HepG2 (cell line): ENCODE data around the gene ATP10D. TPM values are rescaled to one million over a fixed set of nuclear protein-coding genes. Genes with fewer than 3 reads are reported as not detected.

ENCODE experiments used
- ATAC-seq: fragments of 200-7000 bp; cut with Tn5 transposase; 3 replicates; pipeline ENCODE4 v1.9.1; 2020; ENCODE audit warnings: mild to moderate bottlenecking, moderate library complexity
- BruUV-seq: library from RNA; stranded (reverse); fragments of 400-500 nt; replicated peaks from 2 replicates; lab custom pipeline; 2021; lab: Mats Ljungman, UMichigan
- CTCF ChIA-PET: fragments of 300-600 bp; formaldehyde crosslinking; extraction: SDS; loops from one replicate; lab custom pipeline; 2021; ENCODE audit warnings: low total read pairs, inconsistent platforms, low intra/inter-chr PET ratio; lab: Yijun Ruan, JAX
- POLR2A ChIA-PET: fragments of 350-600 bp; sonication (Branson Sonifier 250); formaldehyde crosslinking; loops from one replicate; lab custom pipeline; 2020; ENCODE audit warnings: antibody characterized with exemption, inconsistent platforms; lab: Yijun Ruan, JAX
- DNase-seq: peaks from one replicate; pipeline ENCODE4 v3.0.0-alpha.2; 2015; ENCODE audit warnings: low spot score
- FAIRE-seq: peaks from 3 replicates; lab custom pipeline; 2011; peaks lifted over from hg19 to GRCh38; lab: Jason Lieb, UNC
- H2AFZ ChIP-seq: one replicate; pipeline ENCODE4 v1.6.1; 2011; ENCODE audit warnings: low read length, inconsistent platforms
- H3K27ac ChIP-seq: fragments of 300-600 bp; 3 replicates; pipeline ENCODE4 v1.8.0; 2011; ENCODE audit warnings: mixed run types, mild to moderate bottlenecking, mixed read lengths, low read length, inconsistent platforms; ENCODE audit not compliant: insufficient read depth; ENCODE audit errors: extremely low read length
- H3K27me3 ChIP-seq, 2 experiments: fragments of 200-600 bp in 1 of 2; 2 replicates in 1 of 2; 3 replicates in 1 of 2; pipeline versions ENCODE4 v1.6.0 to v1.8.0; 2011; ENCODE audit warnings: low read length in 2 of 2, mild to moderate bottlenecking in 2 of 2, moderate library complexity in 2 of 2, inconsistent platforms in 1 of 2; ENCODE audit not compliant: insufficient read depth in 2 of 2, control insufficient read depth in 1 of 2
- H3K36me3 ChIP-seq, 2 experiments: fragments of 200-600 bp in 1 of 2; replicated peaks in 1 of 2; 2 replicates in 1 of 2; 3 replicates in 1 of 2; pipeline versions ENCODE4 v1.5.1 to v1.8.0; 2011; ENCODE audit warnings: low read length in 2 of 2, inconsistent platforms in 1 of 2; ENCODE audit not compliant: insufficient read depth in 2 of 2, control insufficient read depth in 1 of 2
- H3K4me1 ChIP-seq: 2 replicates; pipeline ENCODE4 v1.5.1; 2012; ENCODE audit warnings: low read length, inconsistent platforms; ENCODE audit not compliant: insufficient read depth
- H3K4me2 ChIP-seq: 2 replicates; pipeline ENCODE4 v1.6.0; 2011; ENCODE audit warnings: low read depth, low read length, inconsistent platforms
- H3K4me3 ChIP-seq, 3 experiments: fragments of 200-600 bp in 1 of 3; sonication (generic), shearing (Covaris generic) in 1 of 3; replicated peaks in 1 of 3; 2 replicates each; pipeline ENCODE4 v1.5.1; 2011 to 2016; ENCODE audit warnings: low read length in 3 of 3, inconsistent platforms in 2 of 3, low read depth in 2 of 3, mild to moderate bottlenecking in 2 of 3, control low read depth in 1 of 3, mixed read lengths in 1 of 3; ENCODE audit not compliant: insufficient read depth in 1 of 3
- H3K79me2 ChIP-seq: one replicate; pipeline ENCODE4 v1.6.1; 2011; ENCODE audit warnings: low read length, inconsistent platforms; ENCODE audit not compliant: insufficient read depth
- H3K9ac ChIP-seq: 2 replicates; pipeline ENCODE4 v1.6.0; 2011; ENCODE audit warnings: mild to moderate bottlenecking, low read depth, low read length, inconsistent platforms; ENCODE audit not compliant: insufficient read depth
- H3K9me3 ChIP-seq: 2 replicates; pipeline ENCODE4 v1.5.1; 2012; ENCODE audit warnings: mild to moderate bottlenecking, low read length
- H4K20me1 ChIP-seq: 2 replicates; pipeline ENCODE4 v1.6.0; 2011; ENCODE audit warnings: inconsistent platforms, mild to moderate bottlenecking, low read length, moderate library complexity; ENCODE audit not compliant: insufficient read depth
- CREB3 ChIP-seq: sonication (generic); formaldehyde crosslinking; IDR thresholded peaks from 2 replicates; pipeline ENCODE4 v1.5.0; 2020; ENCODE audit warnings: missing genetic modification reagents
- HBP1 ChIP-seq: IDR thresholded peaks from 2 replicates; pipeline ENCODE4 v1.6.1; 2016; ENCODE audit warnings: low read depth, control low read depth
- HIVEP1 ChIP-seq: sonication (generic); formaldehyde crosslinking; IDR thresholded peaks from 2 replicates; pipeline ENCODE4 v1.4.0; 2020; ENCODE audit warnings: mild to moderate bottlenecking, missing genetic modification reagents
- HOXA3 ChIP-seq: sonication (generic); formaldehyde crosslinking; IDR thresholded peaks from 2 replicates; pipeline ENCODE4 v1.5.0; 2020; ENCODE audit warnings: missing genetic modification reagents
- THRA ChIP-seq: sonication (generic); formaldehyde crosslinking; IDR thresholded peaks from 2 replicates; pipeline ENCODE4 v1.4.0; 2020; ENCODE audit warnings: missing genetic modification reagents, borderline replicate concordance
- ZNF264 ChIP-seq: sonication (generic); formaldehyde crosslinking; IDR thresholded peaks from 2 replicates; pipeline ENCODE4 v1.4.0; 2020; ENCODE audit warnings: missing genetic modification reagents
- ZNF343 ChIP-seq: sonication (generic); formaldehyde crosslinking; IDR thresholded peaks from 2 replicates; pipeline ENCODE4 v1.4.0; 2020; ENCODE audit warnings: mild to moderate bottlenecking, missing genetic modification reagents
- WGBS: methylation state at CpG from one replicate; pipeline ENCODE4 v1.1.6; 2017; ENCODE audit warnings: low lambda C conversion rate; 5-methylcytosine and 5-hydroxymethylcytosine counted together
- in situ Hi-C: cut with HindIII; loops from 2 replicates; pipeline ENCODE4 v1.10.0; 2017; ENCODE audit warnings: low pct_unique_long_range_greater_than_20kb; ENCODE audit not compliant: extremely low pct_ligation_motif_present
- intact Hi-C: fragments of 100-400 bp; cut with micrococcal nuclease; formaldehyde crosslinking; loops from one replicate; pipeline ENCODE4 v1.10.0; 2022; ENCODE audit not compliant: unreplicated experiment
- polyA plus RNA-seq, 8 experiments: library from polyadenylated mRNA; depleted of rRNA in 3 of 8; stranded (reverse) in 7 of 8; unstranded in 1 of 8; fragments of >200 nt; fragmentation: Illumina TruSeq in 4 of 8; extraction: Trizol in 4 of 8; gene quantifications; 2 replicates each; pipeline versions ENCODE4 v1.2.1 to v1.2.3, GENCODE V29; 2011 to 2016; ENCODE audit warnings: low read depth in 4 of 8, missing spikeins in 1 of 8, mixed read lengths in 1 of 8; ENCODE audit not compliant: insufficient read depth in 1 of 8
- total RNA-seq, 5 experiments: library from RNA; depleted of rRNA; stranded (reverse); fragments of >200 nt; fragmentation: Illumina TruSeq; extraction: Trizol; gene quantifications; 2 replicates each; pipeline ENCODE4 v1.2.3, GENCODE V29; 2016; ENCODE audit warnings: low read depth in 1 of 5

ATP10D gene
- total and polyA plus RNA-seq, 2 of the 13 experiments (the other 11 are each of a cell fraction or from before 2014, with no cell fraction given): 2.2 to 9.8 TPM

- BruUV-seq: no TSS peak
- Histone ChIP-seq H3K4me2 (no peak overlapping the region), H3K9ac (no peak overlapping the region), H3K36me3 (no peaks in the 10 kb centered on the region), H3K27ac (no peak overlapping the region), H3K27me3 (no peaks in the 10 kb centered on the region), H3K9me3 (no peaks in the 10 kb centered on the region), H3K79me2 (no peaks in the 10 kb centered on the region), H4K20me1 (no peaks in the 10 kb centered on the region), H3K4me3 (no peak overlapping the region), H2AFZ (no peak overlapping the region), H3K4me1 (no peaks in the 10 kb centered on the region)
- in situ Hi-C loops (no loop called here), intact Hi-C loops (no loop called here)
- ATAC-seq (no peak), FAIRE-seq (no peak), DNase-seq (no peak)
- ChIA-PET POLR2A (no interaction called here), CTCF (no interaction called here)
- WGBS: 56% methylated on average over 5 of the region's 5 CpGs
- TF ChIP-seq ZNF343 (CRISPR knock-in tag) (no peak), CREB3 (CRISPR knock-in tag) (no peak), THRA (no peak), HIVEP1 (CRISPR knock-in tag) (no peak), ZNF264 (CRISPR knock-in tag) (no peak), HBP1 (CRISPR knock-in tag) (no peak), HOXA3 (CRISPR knock-in tag) (no peak)
Measured at GRCh38 chr4:47442980-47443379, 42.1 kb upstream of the ATP10D start.
